HepG2 (cell line): Measurements from ENCODE around the gene UBL3. TPM values are rescaled to one million over a fixed set of nuclear protein-coding genes. Genes with fewer than 3 reads are reported as not detected.

ENCODE experiments used
- ATAC-seq: fragments of 200-7000 bp; cut with Tn5 transposase; 3 replicates; pipeline ENCODE4 v1.9.1; 2020; ENCODE audit warnings: mild to moderate bottlenecking, moderate library complexity
- BruUV-seq: library from RNA; stranded (reverse); fragments of 400-500 nt; replicated peaks from 2 replicates; lab custom pipeline; 2021; lab: Mats Ljungman, UMichigan
- CTCF ChIA-PET: fragments of 300-600 bp; formaldehyde crosslinking; extraction: SDS; loops from one replicate; lab custom pipeline; 2021; ENCODE audit warnings: low total read pairs, inconsistent platforms, low intra/inter-chr PET ratio; lab: Yijun Ruan, JAX
- POLR2A ChIA-PET: fragments of 350-600 bp; sonication (Branson Sonifier 250); formaldehyde crosslinking; loops from one replicate; lab custom pipeline; 2020; ENCODE audit warnings: antibody characterized with exemption, inconsistent platforms; lab: Yijun Ruan, JAX
- DNase-seq: peaks from one replicate; pipeline ENCODE4 v3.0.0-alpha.2; 2015; ENCODE audit warnings: low spot score
- FAIRE-seq: peaks from 3 replicates; lab custom pipeline; 2011; peaks lifted over from hg19 to GRCh38; lab: Jason Lieb, UNC
- H2AFZ ChIP-seq: one replicate; pipeline ENCODE4 v1.6.1; 2011; ENCODE audit warnings: low read length, inconsistent platforms
- H3K27ac ChIP-seq: fragments of 300-600 bp; 3 replicates; pipeline ENCODE4 v1.8.0; 2011; ENCODE audit warnings: mixed run types, mild to moderate bottlenecking, mixed read lengths, low read length, inconsistent platforms; ENCODE audit not compliant: insufficient read depth; ENCODE audit errors: extremely low read length
- H3K27me3 ChIP-seq, 2 experiments: fragments of 200-600 bp in 1 of 2; 2 replicates in 1 of 2; 3 replicates in 1 of 2; pipeline versions ENCODE4 v1.6.0 to v1.8.0; 2011; ENCODE audit warnings: low read length in 2 of 2, mild to moderate bottlenecking in 2 of 2, moderate library complexity in 2 of 2, inconsistent platforms in 1 of 2; ENCODE audit not compliant: insufficient read depth in 2 of 2, control insufficient read depth in 1 of 2
- H3K36me3 ChIP-seq, 2 experiments: fragments of 200-600 bp in 1 of 2; replicated peaks in 1 of 2; 2 replicates in 1 of 2; 3 replicates in 1 of 2; pipeline versions ENCODE4 v1.5.1 to v1.8.0; 2011; ENCODE audit warnings: low read length in 2 of 2, inconsistent platforms in 1 of 2; ENCODE audit not compliant: insufficient read depth in 2 of 2, control insufficient read depth in 1 of 2
- H3K4me1 ChIP-seq: 2 replicates; pipeline ENCODE4 v1.5.1; 2012; ENCODE audit warnings: low read length, inconsistent platforms; ENCODE audit not compliant: insufficient read depth
- H3K4me2 ChIP-seq: 2 replicates; pipeline ENCODE4 v1.6.0; 2011; ENCODE audit warnings: low read depth, low read length, inconsistent platforms
- H3K4me3 ChIP-seq, 3 experiments: fragments of 200-600 bp in 1 of 3; sonication (generic), shearing (Covaris generic) in 1 of 3; replicated peaks in 1 of 3; 2 replicates each; pipeline ENCODE4 v1.5.1; 2011 to 2016; ENCODE audit warnings: low read length in 3 of 3, inconsistent platforms in 2 of 3, low read depth in 2 of 3, mild to moderate bottlenecking in 2 of 3, control low read depth in 1 of 3, mixed read lengths in 1 of 3; ENCODE audit not compliant: insufficient read depth in 1 of 3
- H3K79me2 ChIP-seq: one replicate; pipeline ENCODE4 v1.6.1; 2011; ENCODE audit warnings: low read length, inconsistent platforms; ENCODE audit not compliant: insufficient read depth
- H3K9ac ChIP-seq: 2 replicates; pipeline ENCODE4 v1.6.0; 2011; ENCODE audit warnings: mild to moderate bottlenecking, low read depth, low read length, inconsistent platforms; ENCODE audit not compliant: insufficient read depth
- H3K9me3 ChIP-seq: 2 replicates; pipeline ENCODE4 v1.5.1; 2012; ENCODE audit warnings: mild to moderate bottlenecking, low read length
- H4K20me1 ChIP-seq: 2 replicates; pipeline ENCODE4 v1.6.0; 2011; ENCODE audit warnings: inconsistent platforms, mild to moderate bottlenecking, low read length, moderate library complexity; ENCODE audit not compliant: insufficient read depth
- AKNA ChIP-seq: sonication (generic); formaldehyde crosslinking; IDR thresholded peaks from 2 replicates; pipeline ENCODE4 v1.4.0; 2020; ENCODE audit warnings: missing genetic modification reagents, borderline replicate concordance
- HNF4A ChIP-seq: sonication (generic); formaldehyde crosslinking; IDR thresholded peaks from 2 replicates; pipeline ENCODE4 v1.4.0; 2020; ENCODE audit warnings: missing genetic modification reagents
- HNRNPUL1 ChIP-seq: fragments of 200-400 bp; formaldehyde crosslinking; IDR thresholded peaks from 2 replicates; pipeline ENCODE4 v1.6.1; 2017; ENCODE audit warnings: low read depth, mild to moderate bottlenecking, low read length, moderate library complexity
- KDM6A ChIP-seq: IDR thresholded peaks from 2 replicates; pipeline ENCODE4 v1.6.1; 2016; ENCODE audit warnings: low read depth
- PCBP2 ChIP-seq: fragments of 200-400 bp; formaldehyde crosslinking; optimal IDR thresholded peaks from 2 replicates; pipeline ENCODE3; 2018; ENCODE audit warnings: low read length, low read depth; ENCODE audit not compliant: poor library complexity, severe bottlenecking
- SSRP1 ChIP-seq: IDR thresholded peaks from 2 replicates; pipeline ENCODE4 v1.6.1; 2016; ENCODE audit warnings: control low read depth
- TFDP1 ChIP-seq: IDR thresholded peaks from 2 replicates; pipeline ENCODE4 v1.6.1; 2016; ENCODE audit warnings: missing compliant biosample characterization, missing genetic modification reagents, borderline replicate concordance
- TOPORS ChIP-seq: sonication (generic); formaldehyde crosslinking; IDR thresholded peaks from 2 replicates; pipeline ENCODE4 v1.8.0; 2023; ENCODE audit warnings: mild to moderate bottlenecking, missing genetic modification reagents
- ZMYM2 ChIP-seq: sonication (generic); formaldehyde crosslinking; IDR thresholded peaks from 2 replicates; pipeline ENCODE4 v1.8.0; 2022; ENCODE audit warnings: mild to moderate bottlenecking, missing genetic modification reagents
- ZNF414 ChIP-seq: sonication (generic); formaldehyde crosslinking; IDR thresholded peaks from 2 replicates; pipeline ENCODE4 v1.5.0; 2020; ENCODE audit warnings: missing genetic modification reagents
- ZSCAN22 ChIP-seq: sonication (generic); formaldehyde crosslinking; IDR thresholded peaks from 2 replicates; pipeline ENCODE4 v1.4.0; 2020; ENCODE audit warnings: mild to moderate bottlenecking, missing genetic modification reagents
- WGBS: methylation state at CpG from one replicate; pipeline ENCODE4 v1.1.6; 2017; ENCODE audit warnings: low lambda C conversion rate; 5-methylcytosine and 5-hydroxymethylcytosine counted together
- in situ Hi-C: cut with HindIII; loops from 2 replicates; pipeline ENCODE4 v1.10.0; 2017; ENCODE audit warnings: low pct_unique_long_range_greater_than_20kb; ENCODE audit not compliant: extremely low pct_ligation_motif_present
- intact Hi-C: fragments of 100-400 bp; cut with micrococcal nuclease; formaldehyde crosslinking; loops from one replicate; pipeline ENCODE4 v1.10.0; 2022; ENCODE audit not compliant: unreplicated experiment
- polyA plus RNA-seq, 8 experiments: library from polyadenylated mRNA; depleted of rRNA in 3 of 8; stranded (reverse) in 7 of 8; unstranded in 1 of 8; fragments of >200 nt; fragmentation: Illumina TruSeq in 4 of 8; extraction: Trizol in 4 of 8; gene quantifications; 2 replicates each; pipeline versions ENCODE4 v1.2.1 to v1.2.3, GENCODE V29; 2011 to 2016; ENCODE audit warnings: low read depth in 4 of 8, missing spikeins in 1 of 8, mixed read lengths in 1 of 8; ENCODE audit not compliant: insufficient read depth in 1 of 8
- total RNA-seq, 5 experiments: library from RNA; depleted of rRNA; stranded (reverse); fragments of >200 nt; fragmentation: Illumina TruSeq; extraction: Trizol; gene quantifications; 2 replicates each; pipeline ENCODE4 v1.2.3, GENCODE V29; 2016; ENCODE audit warnings: low read depth in 1 of 5

UBL3 gene
- total and polyA plus RNA-seq, 2 of the 13 experiments (the other 11 are each of a cell fraction or from before 2014, with no cell fraction given), result 7.4 to 9.6 TPM

- H3K9ac ChIP-seq, result 0 out of 2 replicates have a peak overlapping the region, but pooled peaks have one; percentile 28
- peaks cover 31% of the 10 kb centered on the region for H3K79me2 ChIP-seq
- H3K9me3 ChIP-seq, result no peaks in the 10 kb centered on the region
- H3K27ac ChIP-seq, result peak overlapping the region; percentile 30
- H3K4me1 ChIP-seq, result peaks cover 36% of the 10 kb centered on the region
- no TSS peak for BruUV-seq
- CTCF ChIA-PET, result no interaction called here
- intact Hi-C loops (loop anchor here (5.0 kb wide), 1 partner anchor 36 kb away; no protein-coding TSS in a partner anchor), in situ Hi-C loops (no loop called here)
- TF ChIP-seq HNF4A (CRISPR knock-in tag) (peak; percentile 34; the same call in 1 of the 2 replicates), ZMYM2 (no peak)
- H3K4me2 ChIP-seq, result peak overlapping the region; percentile 63
- DNase-seq (no peak), ATAC-seq (peak; percentile 60), FAIRE-seq (no peak)
- peak overlapping the region in 2 of 3 experiments; percentile 5 to 17; a peak in 1 of 6 replicates for H3K4me3 ChIP-seq
- no peaks in the 10 kb centered on the region for H3K36me3 ChIP-seq
- no peak overlapping the region for H2AFZ ChIP-seq
- H3K27me3 ChIP-seq, result no peaks in the 10 kb centered on the region
- POLR2A ChIA-PET, result no interaction called here
- WGBS, result 24% methylated on average over 4 of the region's 4 CpGs
- H4K20me1 ChIP-seq, result peaks cover 12% of the 10 kb centered on the region
These were observed 39.5 kb downstream of the UBL3 start for GRCh38 chr13:29810898-29811297.

GRCh38 chr13:29810145-29810742 is 40.2 kb downstream of the UBL3 start:
- intact Hi-C loops, result loop anchor here (5.0 kb wide), 1 partner anchor 37 kb away; no protein-coding TSS in a partner anchor
- H3K27ac ChIP-seq, result peak overlapping the region; percentile 30
- H2AFZ ChIP-seq, result no peak overlapping the region
- DNase-seq (peak; percentile 5), FAIRE-seq (no peak), ATAC-seq (peak; percentile 72)
- H3K4me1 ChIP-seq, result peaks cover 36% of the 10 kb centered on the region
- no peaks in the 10 kb centered on the region for H3K9me3 ChIP-seq
- 2% methylated on average over 2 of the region's 2 CpGs for WGBS
- ChIA-PET CTCF (no interaction called here), POLR2A (no interaction called here)
- H3K4me2 ChIP-seq, result peak overlapping the region; percentile 63
- no peak overlapping the region for H3K9ac ChIP-seq
- H3K79me2 ChIP-seq, result peaks cover 31% of the 10 kb centered on the region
- peak overlapping the region in 1 of 3 experiments; percentile 5; a peak in 1 of 6 replicates for H3K4me3 ChIP-seq
- no peaks in the 10 kb centered on the region for H3K36me3 ChIP-seq
- no TSS peak for BruUV-seq
- no peaks in the 10 kb centered on the region for H3K27me3 ChIP-seq
- in situ Hi-C loops, result no loop called here
- peaks cover 14% of the 10 kb centered on the region for H4K20me1 ChIP-seq
- TF ChIP-seq HNRNPUL1 (peak; percentile 44; the same call in 1 of the 2 replicates), AKNA (no peak), ZSCAN22 (no peak), ZNF414 (no peak), SSRP1 (no peak), TOPORS (no peak), KDM6A (CRISPR knock-in tag) (no peak), TFDP1 (no peak), PCBP2 (no peak)
